Measurements from ENCODE around the gene TRIM44.
"Not testable (repeated sequence)": the region's sequence is repeated elsewhere in the genome, so short reads cannot be mapped to it uniquely, and the experiment has no call there.

The TRIM44 gene

GRCh38 chr11:35721651-35722282, 59.2 kb downstream of the TRIM44 start:
- no peak for DNase-seq

GRCh38 chr11:35722641-35723040, 60.1 kb downstream of the TRIM44 start:
- no peak for DNase-seq

- no peak for DNase-seq
Measured at GRCh38 chr11:35723493-35723892, 60.9 kb downstream of the TRIM44 start.

- no peak for DNase-seq
Measured at GRCh38 chr11:35723913-35724312, 61.3 kb downstream of the TRIM44 start.

GRCh38 chr11:35725885-35726284, 63.3 kb downstream of the TRIM44 start:
- no peak for DNase-seq

GRCh38 chr11:35727140-35727539, 64.6 kb downstream of the TRIM44 start:
- no peak for DNase-seq

GRCh38 chr11:35730254-35730653, 67.7 kb downstream of the TRIM44 start:
- no peak for DNase-seq

- no peak for DNase-seq
Measured at GRCh38 chr11:35734669-35735410, 72.3 kb downstream of the TRIM44 start.

GRCh38 chr11:35735411-35735810, 72.8 kb downstream of the TRIM44 start:
- DNase-seq = no peak

GRCh38 chr11:35735903-35736302, 73.3 kb downstream of the TRIM44 start:
- no peak for DNase-seq

- no peak for DNase-seq
Measured at GRCh38 chr11:35736952-35737351, 74.4 kb downstream of the TRIM44 start.

GRCh38 chr11:35740061-35740799, 77.7 kb downstream of the TRIM44 start:
- no peak for DNase-seq

GRCh38 chr11:35742707-35743454, 80.3 kb downstream of the TRIM44 start:
- no peak for DNase-seq

GRCh38 chr11:35746356-35747153, 84.0 kb downstream of the TRIM44 start:
- DNase-seq = no peak

- peak; percentile 12 for DNase-seq
Measured at GRCh38 chr11:35747668-35748067, 85.1 kb downstream of the TRIM44 start.

- no peak for DNase-seq
Measured at GRCh38 chr11:35748644-35749043, 86.1 kb downstream of the TRIM44 start.

GRCh38 chr11:35750315-35750714, 87.7 kb downstream of the TRIM44 start:
- no peak for DNase-seq

- no peak for DNase-seq
Measured at GRCh38 chr11:35750981-35751663, 88.5 kb downstream of the TRIM44 start.

GRCh38 chr11:35751664-35752061, 89.1 kb downstream of the TRIM44 start:
- DNase-seq = no peak

GRCh38 chr11:35752115-35752514, 89.5 kb downstream of the TRIM44 start:
- no peak for DNase-seq

GRCh38 chr11:35753573-35753972, 91.0 kb downstream of the TRIM44 start:
- not testable (repeated sequence) for DNase-seq

GRCh38 chr11:35759951-35760350, 97.4 kb downstream of the TRIM44 start:
- not testable (repeated sequence) for DNase-seq
